Skeletal muscle tissue (tissue), 4 donors: ENCODE measurements around the gene LTB4R. TPM values are rescaled to one million over a fixed set of nuclear protein-coding genes. Genes with fewer than 3 reads are reported as not detected.
"Not testable (repeated sequence)": the region's sequence is repeated elsewhere in the genome, so short reads cannot be mapped to it uniquely, and the experiment has no call there.

ENCODE experiments used
- H3K27ac ChIP-seq: one replicate; pipeline ENCODE4 v1.7.0; 2013; ENCODE audit warnings: mild to moderate bottlenecking, low read depth, low read length, inconsistent platforms
- H3K27me3 ChIP-seq, 3 donors: one replicate each; pipeline ENCODE4 v1.7.0; 2013; ENCODE audit warnings: low read length in 3 of 3; ENCODE audit not compliant: control insufficient read depth in 3 of 3, insufficient read depth in 3 of 3
- H3K36me3 ChIP-seq, 3 donors: one replicate each; pipeline ENCODE4 v1.7.0; 2013; ENCODE audit warnings: low read length in 3 of 3; ENCODE audit not compliant: control insufficient read depth in 3 of 3, insufficient read depth in 3 of 3
- H3K4me1 ChIP-seq, 3 donors: one replicate each; pipeline ENCODE4 v1.7.0; 2013; ENCODE audit warnings: low read length in 3 of 3, mild to moderate bottlenecking in 3 of 3; ENCODE audit not compliant: control insufficient read depth in 3 of 3, insufficient read depth in 3 of 3
- H3K4me3 ChIP-seq, 3 donors: one replicate each; pipeline ENCODE4 v1.7.0; 2013; ENCODE audit warnings: low read length in 3 of 3
- H3K9ac ChIP-seq, 3 donors: one replicate each; pipeline ENCODE4 v1.7.0; 2013; ENCODE audit warnings: low read length in 3 of 3, mild to moderate bottlenecking in 3 of 3, moderate library complexity in 2 of 3, low read depth in 1 of 3
- H3K9me3 ChIP-seq, 3 donors: one replicate each; pipeline ENCODE4 v1.7.0; 2013; ENCODE audit warnings: low read length in 3 of 3; ENCODE audit not compliant: control insufficient read depth in 3 of 3
- total RNA-seq: library from RNA; depleted of rRNA; stranded (reverse); fragments of >200 nt; gene quantifications from one replicate; pipeline ENCODE4 v1.2.3, GENCODE V29; 2014
- donor health status: Osteomylitis.

The LTB4R gene
- total RNA-seq, 1 donor from 2014 or later: 2.1 TPM

- H3K4me3 ChIP-seq: no peak overlapping the region
- H3K4me1 ChIP-seq: no peaks in the 10 kb centered on the region
- peaks cover 4 to 21% (median 7%) of the 10 kb centered on the region in 3 donors for H3K27me3 ChIP-seq
- H3K9me3 ChIP-seq: no peaks in the 10 kb centered on the region
- H3K9ac ChIP-seq: no peak overlapping the region
- no peak overlapping the region for H3K27ac ChIP-seq
- no peaks in the 10 kb centered on the region for H3K36me3 ChIP-seq
These were observed 42.5 kb downstream of the LTB4R start for GRCh38 chr14:24353559-24354481.

- H3K9ac ChIP-seq, H3K27ac ChIP-seq, H3K9me3 ChIP-seq, H3K4me3 ChIP-seq, H3K4me1 ChIP-seq, H3K36me3 ChIP-seq: not testable (repeated sequence)
- peaks cover 4 to 18% (median 7%) of the 10 kb centered on the region in 3 donors for H3K27me3 ChIP-seq
These were observed 43.2 kb downstream of the LTB4R start for GRCh38 chr14:24354482-24354825.

- no peak overlapping the region for H3K9ac ChIP-seq
- no peaks in the 10 kb centered on the region for H3K4me1 ChIP-seq
- H3K4me3 ChIP-seq: no peak overlapping the region
- H3K36me3 ChIP-seq: no peaks in the 10 kb centered on the region
- no peaks in the 10 kb centered on the region for H3K9me3 ChIP-seq
- peaks cover 4 to 18% (median 7%) of the 10 kb centered on the region in 3 donors for H3K27me3 ChIP-seq
- no peak overlapping the region for H3K27ac ChIP-seq
These were observed 43.7 kb downstream of the LTB4R start for GRCh38 chr14:24355009-24355408.

- H3K9ac ChIP-seq: no peak overlapping the region
- H3K27ac ChIP-seq: no peak overlapping the region
- no peaks in the 10 kb centered on the region for H3K36me3 ChIP-seq
- no peaks in the 10 kb centered on the region for H3K9me3 ChIP-seq
- no peaks in the 10 kb centered on the region for H3K4me1 ChIP-seq
- peaks cover 4 to 17% (median 7%) of the 10 kb centered on the region in 3 donors for H3K27me3 ChIP-seq
- no peak overlapping the region for H3K4me3 ChIP-seq
These were observed 44.9 kb downstream of the LTB4R start for GRCh38 chr14:24356208-24356607.

- Histone ChIP-seq H3K9ac (no peak overlapping the region), H3K4me1 (peaks cover 0 to 4% (median 3%) of the 10 kb centered on the region in 3 donors), H3K27ac (no peak overlapping the region), H3K36me3 (no peaks in the 10 kb centered on the region), H3K4me3 (no peak overlapping the region), H3K27me3 (peaks cover 0 to 11% (median 2%) of the 10 kb centered on the region in 3 donors), H3K9me3 (no peaks in the 10 kb centered on the region)
These were observed 49.0 kb downstream of the LTB4R start for GRCh38 chr14:24360281-24360680.

GRCh38 chr14:24361326-24361725 lies 50.0 kb downstream of the LTB4R start:
- no peak overlapping the region for H3K27ac ChIP-seq
- no peak overlapping the region for H3K9ac ChIP-seq
- no peaks in the 10 kb centered on the region for H3K9me3 ChIP-seq
- H3K27me3 ChIP-seq: peaks cover 4 to 17% (median 11%) of the 10 kb centered on the region in 3 donors
- H3K36me3 ChIP-seq: no peaks in the 10 kb centered on the region
- no peak overlapping the region for H3K4me3 ChIP-seq
- H3K4me1 ChIP-seq: peaks cover 7 to 10% (median 10%) of the 10 kb centered on the region in 3 donors

GRCh38 chr14:24362241-24362960 lies 51.1 kb downstream of the LTB4R start:
- no peak overlapping the region for H3K27ac ChIP-seq
- H3K27me3 ChIP-seq: peaks cover 7 to 24% (median 18%) of the 10 kb centered on the region in 3 donors
- H3K9me3 ChIP-seq: no peaks in the 10 kb centered on the region

GRCh38 chr14:24363401-24363800 lies 52.1 kb downstream of the LTB4R start:
- Histone ChIP-seq H3K4me3 (no peak overlapping the region), H3K27ac (no peak overlapping the region), H3K9me3 (no peaks in the 10 kb centered on the region), H3K27me3 (peaks cover 10 to 27% (median 21%) of the 10 kb centered on the region in 3 donors), H3K4me1 (peaks cover 12 to 17% (median 16%) of the 10 kb centered on the region in 3 donors), H3K9ac (no peak overlapping the region), H3K36me3 (no peaks in the 10 kb centered on the region)

More at GRCh38 chr14:24362241-24362960, 51.1 kb downstream of the LTB4R start:
- H3K9ac ChIP-seq: no peak overlapping the region
- no peak overlapping the region for H3K4me3 ChIP-seq
- H3K36me3 ChIP-seq: no peaks in the 10 kb centered on the region
- H3K4me1 ChIP-seq: peaks cover 9 to 14% (median 13%) of the 10 kb centered on the region in 3 donors

- H3K36me3 ChIP-seq: no peaks in the 10 kb centered on the region
- H3K9me3 ChIP-seq: no peaks in the 10 kb centered on the region
- H3K9ac ChIP-seq: no peak overlapping the region
- H3K4me1 ChIP-seq: peaks cover 12 to 17% (median 16%) of the 10 kb centered on the region in 3 donors
- peaks cover 16 to 31% (median 27%) of the 10 kb centered on the region in 3 donors for H3K27me3 ChIP-seq
- no peak overlapping the region for H3K4me3 ChIP-seq
- peak overlapping the region; percentile 88 for H3K27ac ChIP-seq
These were observed 53.5 kb downstream of the LTB4R start for GRCh38 chr14:24364841-24365240.
